NCI-H1436 (cell line): ENCODE data around the gene ABHD16A.

Experiments used
- DNase-seq: peaks from one replicate; lab custom pipeline; 2025; lab: John Stamatoyannopoulos, UW

ABHD16A gene

DNA sequence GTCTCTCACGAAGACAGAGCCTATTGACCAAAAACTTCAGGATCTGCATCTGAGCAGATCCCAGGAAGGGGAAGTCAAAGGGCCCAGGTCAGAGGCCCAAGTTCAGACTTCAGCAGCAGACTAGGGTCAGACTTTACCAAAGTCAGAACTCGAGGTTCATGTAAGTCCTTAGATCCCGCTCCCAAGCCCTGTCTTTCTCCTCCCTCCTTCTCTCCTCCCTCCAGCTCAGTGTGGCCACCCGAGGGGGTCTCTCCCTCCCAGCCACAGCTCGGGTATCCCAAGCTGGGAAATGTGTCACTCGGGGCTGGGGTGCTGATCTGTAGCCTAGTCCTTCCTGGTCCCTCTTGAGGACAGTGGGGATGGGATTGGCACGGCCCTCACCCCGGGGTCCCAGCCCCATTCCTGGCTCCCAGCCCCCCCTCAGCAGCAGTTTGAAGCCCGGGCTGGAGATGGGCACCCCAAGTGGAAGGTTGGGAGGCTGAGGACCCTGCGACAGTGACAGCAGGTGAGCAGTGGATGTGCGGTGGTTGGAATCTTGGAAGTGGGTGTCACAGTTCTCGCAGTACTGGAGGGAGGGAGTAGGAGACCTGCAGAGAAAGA lies 40.9 kb downstream of the ABHD16A start:
- DNase-seq = no peak

- no peak for DNase-seq
These were observed 41.6 kb downstream of the ABHD16A start for GRCh38 chr6:31661262-31662123.

DNA sequence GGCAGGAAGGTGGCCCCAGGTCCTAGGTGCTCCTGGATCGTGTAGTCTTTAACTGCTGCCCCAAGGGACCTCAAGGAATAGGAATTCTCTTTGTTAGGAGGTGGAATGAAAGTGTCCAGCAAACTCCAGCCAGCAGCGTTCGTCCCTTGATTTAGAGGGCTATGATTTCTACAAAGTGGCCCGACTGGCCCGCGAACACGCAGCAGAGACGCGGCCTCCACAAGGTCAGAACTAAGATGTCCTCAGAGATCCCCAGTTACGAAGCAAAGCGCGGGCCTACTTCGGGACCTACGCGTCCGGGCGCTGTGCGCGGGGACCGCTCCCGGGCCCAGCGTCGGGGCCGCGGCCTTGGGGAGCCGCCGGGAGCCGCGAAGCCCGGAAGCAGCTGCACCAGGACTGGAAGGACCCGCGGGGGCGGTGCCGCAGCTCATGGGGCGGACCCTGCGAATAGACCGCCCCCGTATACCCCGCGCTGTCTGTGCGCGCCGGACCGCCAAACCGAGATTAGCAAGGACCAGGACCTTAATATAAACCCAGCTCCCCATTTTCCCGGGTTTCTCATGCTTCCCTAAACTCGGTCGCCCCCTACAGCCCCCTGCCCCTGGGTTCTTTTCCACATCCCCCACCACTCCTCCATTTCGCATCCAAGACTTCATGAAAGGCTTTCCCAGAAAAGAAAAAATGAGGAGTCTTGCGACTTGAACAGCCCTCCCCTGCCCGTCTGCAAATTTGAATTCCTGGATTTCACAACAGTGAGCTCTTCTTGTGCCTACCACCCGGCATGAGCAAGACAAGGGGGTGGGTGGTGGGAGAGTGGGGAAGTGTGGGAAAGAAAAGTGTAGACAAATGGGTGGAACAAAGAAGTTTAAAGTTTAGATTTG lies 42.5 kb downstream of the ABHD16A start, which contains the start of gene C6orf47:
C6orf47 (minus strand) TSS at position 398 of the 881 bp plus-strand sequence. CDS start 831 bp downstream, outside the sequence.
- peak; percentile 72 for DNase-seq

DNA sequence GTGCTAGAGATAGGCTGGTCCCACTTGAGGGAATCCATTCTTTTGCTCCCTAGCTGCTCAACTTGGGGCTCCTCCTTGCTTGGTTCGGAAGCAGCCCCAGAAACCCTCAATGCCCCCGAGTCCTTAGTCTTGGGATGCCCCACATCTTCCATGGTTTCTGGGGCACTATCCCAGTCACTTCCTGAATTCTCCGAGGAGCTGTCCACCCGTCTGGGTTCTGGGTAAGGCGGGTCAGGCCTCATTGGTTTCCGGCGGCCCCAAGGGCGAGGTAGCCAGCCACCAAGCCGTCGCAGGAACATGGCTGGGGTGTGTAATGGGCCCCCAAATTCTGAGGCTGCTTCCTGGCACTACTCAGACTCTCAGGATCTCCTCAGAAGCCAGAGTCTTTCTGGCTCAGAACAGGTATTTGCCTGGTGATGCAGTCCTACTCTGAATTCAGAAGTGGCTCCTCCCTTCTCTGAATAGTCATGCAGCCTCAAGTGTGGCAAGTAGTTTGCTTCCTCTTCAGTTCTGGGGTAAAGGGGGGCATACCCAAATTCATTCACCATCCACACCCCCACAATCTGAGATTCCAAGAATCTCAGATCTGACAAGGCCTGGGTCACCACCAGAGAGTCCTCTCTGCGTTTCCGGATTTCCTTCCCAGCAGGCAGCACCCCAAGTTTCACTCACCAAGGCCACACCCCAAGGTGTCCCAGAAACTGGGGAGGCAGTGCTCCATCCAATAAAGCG lies 43.3 kb downstream of the ABHD16A start:
- no peak for DNase-seq

DNA sequence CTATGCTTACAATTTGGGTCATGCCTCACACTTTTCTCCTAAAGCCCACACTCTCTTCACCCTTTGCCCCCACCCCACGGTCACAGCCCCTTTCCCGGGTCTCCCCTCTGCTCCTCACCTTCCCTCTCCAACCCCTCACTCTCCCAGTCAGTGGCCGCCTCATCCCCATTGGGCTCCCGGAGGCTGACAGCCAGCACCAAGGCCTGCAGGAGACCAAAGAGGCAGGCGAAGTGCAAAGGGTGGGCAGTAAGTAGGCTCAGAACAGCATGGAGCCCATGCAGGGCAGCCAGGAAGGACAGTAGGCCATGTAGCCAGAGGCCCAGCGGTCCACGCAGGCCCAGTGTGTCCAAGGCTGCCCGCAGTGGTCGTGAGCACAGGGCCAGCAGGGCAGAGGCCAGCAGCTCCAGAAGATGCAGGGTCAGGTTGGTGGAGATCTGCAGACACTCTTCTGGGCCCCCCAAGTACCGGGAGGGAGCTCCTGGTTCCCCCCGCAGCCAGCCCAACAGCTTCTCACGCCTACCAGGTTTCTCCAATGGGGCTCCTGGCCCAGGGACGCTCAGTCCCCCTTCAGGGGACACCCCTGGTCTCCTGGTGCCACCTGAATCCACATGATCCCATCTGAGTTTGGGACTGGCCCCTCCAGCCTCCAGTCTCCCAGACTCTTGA lies 44.0 kb downstream of the ABHD16A start:
- DNase-seq = no peak

- DNase-seq = no peak
These were observed 44.9 kb downstream of the ABHD16A start for GRCh38 chr6:31658158-31658688.

DNA sequence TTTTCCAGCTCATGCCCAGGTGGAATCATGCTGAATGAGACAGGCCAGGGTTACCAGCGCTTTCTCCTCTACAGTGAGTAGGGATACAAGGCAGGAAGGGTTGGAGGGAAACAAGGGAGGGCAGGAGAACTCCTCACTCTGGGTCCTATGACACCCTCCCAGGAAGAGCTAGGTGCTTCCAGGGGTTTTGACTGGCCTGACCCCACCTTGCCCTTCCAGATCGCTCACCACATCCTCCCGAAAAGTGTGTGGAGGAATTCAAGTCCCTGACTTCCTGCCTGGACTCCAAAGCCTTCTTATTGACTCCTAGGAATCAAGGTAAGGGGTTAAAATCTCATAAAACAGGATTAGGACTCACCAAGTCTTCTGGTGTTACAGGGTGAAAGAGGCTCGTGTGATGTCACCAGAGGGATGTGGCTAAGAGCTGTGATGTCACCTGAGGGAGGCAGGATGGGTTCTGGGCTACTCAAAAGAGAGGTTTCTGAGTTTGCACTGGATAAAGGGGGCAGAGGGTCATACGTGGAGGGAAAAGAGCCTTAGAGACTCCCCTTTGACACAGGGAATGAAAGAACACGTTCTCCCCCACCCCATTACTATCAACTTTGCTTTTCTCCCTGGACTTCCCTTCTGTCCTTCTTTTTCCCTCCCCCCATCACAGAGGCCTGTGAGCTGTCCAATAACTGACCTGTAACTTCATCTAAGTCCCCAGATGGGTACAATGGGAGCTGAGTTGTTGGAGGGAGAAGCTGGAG lies 45.5 kb downstream of the ABHD16A start:
- no peak for DNase-seq

GRCh38 chr6:31655349-31656237 lies 47.5 kb downstream of the ABHD16A start, which contains the start of gene APOM:
TSS of gene APOM (plus strand) at chr6:31655894. CDS start at chr6:31655967, 73 bp downstream.
- no peak for DNase-seq

GRCh38 chr6:31654574-31655348 lies 48.4 kb downstream of the ABHD16A start:
- DNase-seq = no peak

GRCh38 chr6:31652925-31653724 lies 50.0 kb downstream of the ABHD16A start:
- DNase-seq = peak; percentile 93

- peak; percentile 70 for DNase-seq
These were observed 51.4 kb downstream of the ABHD16A start for GRCh38 chr6:31651602-31652191.

DNA sequence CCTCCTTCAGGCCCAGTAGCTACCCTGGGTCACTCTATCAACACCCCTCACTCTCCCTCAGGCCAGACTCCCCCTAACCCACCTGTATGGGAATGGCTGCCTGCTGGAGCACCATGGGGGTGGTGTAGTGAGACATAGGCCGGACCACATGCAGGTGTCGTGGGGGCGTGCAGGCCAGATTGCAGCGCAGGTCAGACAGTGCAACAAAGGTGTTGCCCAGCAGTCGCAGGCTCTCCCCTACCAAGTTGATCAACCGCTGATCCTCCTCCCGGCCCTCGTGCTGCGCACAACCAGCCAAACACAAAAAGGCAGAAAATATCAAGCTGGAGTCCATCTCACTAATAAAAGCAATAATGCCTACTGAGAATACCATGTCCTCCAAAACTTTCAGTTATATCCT lies 57.8 kb downstream of the ABHD16A start:
- DNase-seq = no peak

- no peak for DNase-seq
These were observed 59.2 kb downstream of the ABHD16A start for GRCh38 chr6:31643818-31644454.

- no peak for DNase-seq
These were observed 60.1 kb downstream of the ABHD16A start for GRCh38 chr6:31642798-31643570.

DNA sequence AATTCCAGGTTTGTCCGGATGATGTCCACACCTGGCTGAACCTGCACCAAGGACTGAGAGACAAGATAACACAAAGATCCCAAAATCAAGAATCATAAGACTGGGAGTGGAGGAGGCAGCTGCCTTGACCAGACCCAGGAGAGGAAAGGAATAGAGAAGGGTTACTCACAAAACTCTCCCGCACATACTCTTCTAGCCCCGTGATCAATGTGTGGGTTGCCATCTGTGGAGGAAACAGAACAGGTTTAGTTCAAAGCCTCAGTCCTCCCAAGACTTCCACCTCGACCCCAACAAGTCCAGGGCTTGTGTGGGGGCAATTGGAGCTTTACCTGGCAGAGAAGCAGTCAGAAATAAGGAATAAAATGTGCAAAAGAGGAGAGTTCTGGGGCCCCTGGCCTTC lies 61.8 kb downstream of the ABHD16A start:
- no peak for DNase-seq

DNA sequence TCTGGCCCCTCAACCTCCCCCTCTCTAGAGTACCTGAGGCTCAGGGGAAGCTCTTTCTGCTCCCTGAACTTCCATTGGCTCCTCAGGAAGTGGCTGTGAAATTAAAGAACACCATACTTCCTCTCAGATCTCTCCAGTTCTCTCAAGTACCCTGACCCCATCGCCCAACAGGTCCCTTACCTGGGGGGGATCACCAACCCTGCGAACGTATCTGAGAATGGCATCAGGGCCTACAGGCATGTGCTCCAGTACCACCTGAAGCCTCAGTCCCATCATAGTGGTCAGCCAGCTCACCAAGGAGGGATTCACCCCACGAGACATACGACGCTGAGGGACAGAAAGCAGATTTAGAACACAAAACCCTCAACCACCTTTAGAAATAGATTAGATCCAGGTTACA lies 62.5 kb downstream of the ABHD16A start:
- DNase-seq = no peak
